K562 (cell line): Measurements from ENCODE around the gene MBD5. TPM values are rescaled to one million over a fixed set of nuclear protein-coding genes. Genes with fewer than 3 reads are reported as not detected.

Experiments
- ATAC-seq: fragments of 200-7000 bp; cut with Tn5 transposase; 3 replicates; pipeline ENCODE4 v1.9.1; 2020; ENCODE audit warnings: moderate library complexity
- BruUV-seq: library from RNA; stranded (reverse); fragments of 400-500 nt; replicated peaks from 2 replicates; lab custom pipeline; 2021; lab: Mats Ljungman, UMichigan
- CTCF ChIA-PET: fragments of 300-600 bp; formaldehyde crosslinking; extraction: SDS; loops from one replicate; lab custom pipeline; 2021; ENCODE audit warnings: low intra/inter-chr PET ratio; lab: Yijun Ruan, JAX
- POLR2A ChIA-PET: fragments of 300-600, 350-650 bp; sonication (Branson Sonifier 250); formaldehyde crosslinking; extraction: SDS; loops from one replicate; lab custom pipeline; 2021; ENCODE audit warnings: antibody characterized with exemption, inconsistent platforms; lab: Yijun Ruan, JAX
- DNase-seq, 4 experiments: peaks; one replicate each; pipeline versions ENCODE4 v3.0.0 to v3.0.0-alpha.2; 2011 to 2018; ENCODE audit warnings: low spot score in 3 of 4, mixed read lengths in 3 of 4; ENCODE audit errors: extremely low read depth in 1 of 4
- FAIRE-seq: peaks from 2 replicates; lab custom pipeline; 2011; peaks lifted over from hg19 to GRCh38; lab: Jason Lieb, UNC
- H2AFZ ChIP-seq: 2 replicates; pipeline ENCODE4 v1.6.0; 2011; ENCODE audit warnings: low read depth, low read length, control low read depth, inconsistent platforms
- H3K27ac ChIP-seq: fragments of 200-600 bp; 3 replicates; pipeline ENCODE4 v1.8.0; 2011; ENCODE audit warnings: low read depth, mild to moderate bottlenecking, control low read depth, inconsistent platforms, low read length, moderate library complexity, mixed read lengths; ENCODE audit errors: extremely low read depth
- H3K27me3 ChIP-seq, 2 experiments: fragments of 300-600 bp in 1 of 2; 2 replicates in 1 of 2; 3 replicates in 1 of 2; pipeline versions ENCODE4 v1.6.0 to v1.8.0; 2011; ENCODE audit warnings: inconsistent platforms in 2 of 2, low read length in 2 of 2, mild to moderate bottlenecking in 1 of 2, mixed read lengths in 1 of 2, moderate library complexity in 1 of 2; ENCODE audit not compliant: control insufficient read depth in 2 of 2, insufficient read depth in 2 of 2
- H3K36me3 ChIP-seq: fragments of 300-600 bp; 3 replicates; pipeline ENCODE4 v1.8.0; 2011; ENCODE audit warnings: mild to moderate bottlenecking, low read length, inconsistent platforms; ENCODE audit not compliant: control insufficient read depth, insufficient read depth
- H3K4me1 ChIP-seq, 2 experiments: fragments of 200-600 bp in 1 of 2; replicated peaks in 1 of 2; 2 replicates in 1 of 2; 3 replicates in 1 of 2; pipeline versions ENCODE4 v1.5.1 to v1.8.0; 2011; ENCODE audit warnings: inconsistent platforms in 2 of 2, low read length in 2 of 2, mild to moderate bottlenecking in 1 of 2, mixed read lengths in 1 of 2, moderate library complexity in 1 of 2; ENCODE audit not compliant: control insufficient read depth in 2 of 2, insufficient read depth in 2 of 2
- H3K4me2 ChIP-seq: 2 replicates; pipeline ENCODE4 v1.6.1; 2011; ENCODE audit warnings: low read length, control low read depth, inconsistent platforms, mixed read lengths; ENCODE audit not compliant: insufficient read depth
- H3K4me3 ChIP-seq: fragments of 200-600 bp; sonication (generic), shearing (Covaris generic); 2 replicates; pipeline ENCODE4 v1.5.1; 2016; ENCODE audit warnings: control low read depth, inconsistent platforms
- H3K79me2 ChIP-seq: fragments of 200-600 bp; 3 replicates; pipeline ENCODE4 v1.8.0; 2011; ENCODE audit warnings: low read length, inconsistent platforms; ENCODE audit not compliant: control insufficient read depth, insufficient read depth
- H3K9ac ChIP-seq, 2 experiments: 2 replicates each; pipeline versions ENCODE4 v1.6.0 to v1.6.1; 2011; ENCODE audit warnings: low read depth in 2 of 2, low read length in 2 of 2, control low read depth in 1 of 2, inconsistent platforms in 1 of 2, mild to moderate bottlenecking in 1 of 2, mixed read lengths in 1 of 2; ENCODE audit not compliant: insufficient read depth in 1 of 2
- H3K9me1 ChIP-seq: one replicate; pipeline ENCODE4 v1.6.0; 2011; ENCODE audit warnings: inconsistent platforms, mild to moderate bottlenecking, low read length, moderate library complexity; ENCODE audit not compliant: control insufficient read depth, insufficient read depth
- H3K9me3 ChIP-seq: replicated peaks from 2 replicates; pipeline ENCODE4 v1.5.1; 2011; ENCODE audit warnings: low read depth, low read length, inconsistent platforms; ENCODE audit not compliant: control insufficient read depth, insufficient read depth
- H4K20me1 ChIP-seq: replicated peaks from 2 replicates; pipeline ENCODE4 v1.6.1; 2011; ENCODE audit warnings: low read length, inconsistent platforms, mixed read lengths; ENCODE audit not compliant: control insufficient read depth, insufficient read depth
- DDX20 ChIP-seq: fragments of 450-650 bp; IDR thresholded peaks from 2 replicates; pipeline ENCODE4 v1.6.1; 2016; ENCODE audit warnings: missing genetic modification characterization, low read depth, mild to moderate bottlenecking, missing compliant biosample characterization, moderate library complexity
- ELF4 ChIP-seq: fragments of 450-650 bp; formaldehyde crosslinking; IDR thresholded peaks from 2 replicates; pipeline ENCODE4 v1.4.0; 2022; ENCODE audit warnings: missing genetic modification characterization
- ZNF444 ChIP-seq: fragments of 250-450 bp; sonication (Bioruptor Pico); IDR thresholded peaks from 2 replicates; pipeline ENCODE4 v1.4.0; 2020; ENCODE audit warnings: mild to moderate bottlenecking, moderate library complexity
- ZNF561 ChIP-seq: fragments of 450-650 bp; formaldehyde crosslinking; conservative IDR thresholded peaks from 2 replicates; pipeline ENCODE4 v1.4.0; 2020; ENCODE audit warnings: mild to moderate bottlenecking, moderate library complexity
- ZNF586 ChIP-seq: fragments of 450-650 bp; formaldehyde crosslinking; conservative IDR thresholded peaks from 2 replicates; pipeline ENCODE4 v1.4.0; 2020; ENCODE audit warnings: mild to moderate bottlenecking, moderate library complexity
- ZNF695 ChIP-seq: fragments of 450-650 bp; formaldehyde crosslinking; IDR thresholded peaks from 2 replicates; pipeline ENCODE4 v1.4.0; 2020; ENCODE audit warnings: mild to moderate bottlenecking, moderate library complexity
- WGBS: fragments of 100-300 bp; shearing (Covaris generic); methylation state at CpG from one replicate; pipeline ENCODE4 v1.1.6; 2016; ENCODE audit warnings: low coverage, mixed read lengths; ENCODE audit not compliant: insufficient coverage; ENCODE audit errors: missing lambda C conversion rate; 5-methylcytosine and 5-hydroxymethylcytosine counted together
- in situ Hi-C: fragments of 300-500 bp; cut with MboI; formaldehyde crosslinking; loops from 4 replicates; pipeline ENCODE4 v1.15.0; 2018; ENCODE audit warnings: inconsistent platforms, mixed read lengths
- intact Hi-C: fragments of 100-400 bp; cut with micrococcal nuclease; formaldehyde crosslinking; loops from 2 replicates; pipeline ENCODE4 v1.14.2; 2022
- polyA plus RNA-seq, 8 experiments: library from polyadenylated mRNA; depleted of rRNA in 4 of 8; stranded (reverse) in 5 of 8; unstranded in 3 of 8; fragments of >200 nt; fragmentation: Nextera tagmentation in 2 of 8; fragmentation: Illumina TruSeq in 1 of 8; extraction: Ambion mirVana in 2 of 8; extraction: Trizol in 1 of 8; gene quantifications; 2 replicates each; pipeline versions ENCODE4 v1.2.1 to v1.2.3, GENCODE V29; 2011 to 2014; ENCODE audit warnings: inconsistent platforms in 1 of 8, missing spikeins in 1 of 8
- total RNA-seq, 7 experiments: library from RNA; depleted of rRNA in 6 of 7; stranded (reverse); fragments of >200 nt in 6 of 7; fragmentation: Illumina TruSeq in 2 of 7; extraction: Trizol in 2 of 7; gene quantifications; 2 replicates each; pipeline versions ENCODE4 v1.2.1 to v1.2.3, GENCODE V29; 2011 to 2021; ENCODE audit warnings: low replicate concordance in 1 of 7
- TF ChIP-seq, protein P1 (sequence below), 2 experiments: fragments of 450-650 bp in 1 of 2; sonication (generic) in 1 of 2; formaldehyde crosslinking in 1 of 2; IDR thresholded peaks in 1 of 2; conservative IDR thresholded peaks in 1 of 2; 2 replicates each; pipeline versions ENCODE4 v1.6.1 to v1.8.1; 2016 to 2023; ENCODE audit warnings: mild to moderate bottlenecking in 2 of 2, moderate library complexity in 2 of 2, inconsistent platforms in 1 of 2, missing genetic modification reagents in 1 of 2
- TF ChIP-seq, protein P2 (sequence below): sonication (generic); formaldehyde crosslinking; IDR thresholded peaks from 2 replicates; pipeline ENCODE4 v1.8.0; 2022; ENCODE audit warnings: missing genetic modification reagents, mild to moderate bottlenecking, moderate library complexity, borderline replicate concordance
- TF ChIP-seq, protein P3 (sequence below), 2 experiments: fragments of 250-450 bp in 1 of 2; fragments of 450-650 bp in 1 of 2; sonication (Bioruptor Pico) in 1 of 2; IDR thresholded peaks; 2 replicates each; pipeline versions ENCODE4 v1.6.1 to v1.8.0; 2016 to 2021; ENCODE audit warnings: mild to moderate bottlenecking in 2 of 2, moderate library complexity in 2 of 2, missing compliant biosample characterization in 1 of 2, missing genetic modification characterization in 1 of 2

MBD5 gene
- total and polyA plus RNA-seq, 9 of the 15 experiments (the other 6 are each of a cell fraction or from before 2014, with no cell fraction given): 3.4 to 14.5 (median 9.0) TPM

DNA sequence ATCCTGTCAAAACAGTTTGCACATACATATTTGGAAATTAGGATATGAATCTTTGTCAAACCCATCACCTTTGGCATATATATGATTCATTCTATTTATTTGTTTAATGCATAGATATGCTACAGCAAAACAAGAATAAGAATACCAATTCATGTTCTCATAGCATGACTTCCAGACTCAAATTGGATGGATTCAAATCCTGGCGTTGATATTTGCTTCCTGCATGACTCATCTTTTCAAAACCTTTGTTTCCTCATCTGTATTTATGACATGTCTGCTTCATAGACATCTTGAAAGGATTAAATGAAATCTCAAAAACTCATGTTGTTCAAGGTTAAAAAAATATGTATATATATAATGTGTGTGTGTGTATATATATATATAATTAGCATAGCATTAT, 261.3 kb downstream of the MBD5 start:
- 5% methylated on average over 1 of the region's 1 CpG for WGBS
- Histone ChIP-seq H3K9me3 (no peaks in the 10 kb centered on the region), H3K9me1 (no peaks in the 10 kb centered on the region), H3K4me1 (no peaks in the 10 kb centered on the region), H3K4me3 (no peak overlapping the region), H3K36me3 (no peaks in the 10 kb centered on the region), H3K79me2 (no peaks in the 10 kb centered on the region), H3K4me2 (no peak overlapping the region), H4K20me1 (no peaks in the 10 kb centered on the region), H3K27me3 (no peaks in the 10 kb centered on the region), H3K9ac (no peak overlapping the region), H2AFZ (no peak overlapping the region), H3K27ac (no peak overlapping the region)
- TF ChIP-seq, protein P1, sequence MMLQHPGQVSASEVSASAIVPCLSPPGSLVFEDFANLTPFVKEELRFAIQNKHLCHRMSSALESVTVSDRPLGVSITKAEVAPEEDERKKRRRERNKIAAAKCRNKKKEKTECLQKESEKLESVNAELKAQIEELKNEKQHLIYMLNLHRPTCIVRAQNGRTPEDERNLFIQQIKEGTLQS (IDR thresholded peaks at IDR 0.05): peak; percentile 48; the same call in 1 of the 2 replicates
- TF ChIP-seq, protein P1 (CRISPR knock-in tag; conservative IDR thresholded peaks at IDR 0.05): no peak
- TF ChIP-seq DDX20: no peak
- no TSS peak for BruUV-seq
- CTCF ChIA-PET: no interaction called here
- FAIRE-seq (no peak), DNase-seq (no peak), ATAC-seq (no peak)
- intact Hi-C loops (no loop called here), in situ Hi-C loops (no loop called here)
- POLR2A ChIA-PET: no interaction called here

DNA sequence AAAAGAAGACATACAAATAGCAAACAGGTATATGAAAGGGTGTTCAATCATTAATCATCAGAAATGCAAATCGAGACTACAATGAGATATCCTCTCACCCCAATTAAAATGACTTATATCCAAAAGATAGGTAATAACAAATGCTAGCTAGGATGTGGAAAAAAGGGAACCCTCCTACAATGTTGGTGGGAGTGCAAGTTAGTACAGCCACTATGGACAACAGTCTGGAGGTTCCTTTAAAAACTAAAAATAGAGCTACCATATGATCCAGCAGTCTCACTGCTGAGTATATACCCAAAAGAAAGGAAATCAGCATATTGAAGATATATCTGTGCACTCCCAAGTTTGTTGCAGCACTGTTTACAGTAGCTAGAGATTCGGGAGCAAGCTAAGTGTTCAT, 271.5 kb downstream of the MBD5 start:
- FAIRE-seq: no peak
- in situ Hi-C loops: no loop called here
- no peak for DNase-seq
- Histone ChIP-seq H3K27me3 (no peaks in the 10 kb centered on the region), H3K79me2 (no peaks in the 10 kb centered on the region), H3K4me2 (no peak overlapping the region), H3K27ac (no peak overlapping the region), H3K4me1 (no peaks in the 10 kb centered on the region), H2AFZ (no peak overlapping the region), H4K20me1 (no peaks in the 10 kb centered on the region), H3K9me1 (no peaks in the 10 kb centered on the region), H3K36me3 (no peaks in the 10 kb centered on the region), H3K4me3 (no peak overlapping the region), H3K9ac (no peak overlapping the region), H3K9me3 (no peaks in the 10 kb centered on the region)
- ATAC-seq: no peak
- intact Hi-C loops: no loop called here
- TF ChIP-seq ZNF444: no peak
- TF ChIP-seq ZNF695 (CRISPR knock-in tag): no peak
- TF ChIP-seq, protein P2, sequence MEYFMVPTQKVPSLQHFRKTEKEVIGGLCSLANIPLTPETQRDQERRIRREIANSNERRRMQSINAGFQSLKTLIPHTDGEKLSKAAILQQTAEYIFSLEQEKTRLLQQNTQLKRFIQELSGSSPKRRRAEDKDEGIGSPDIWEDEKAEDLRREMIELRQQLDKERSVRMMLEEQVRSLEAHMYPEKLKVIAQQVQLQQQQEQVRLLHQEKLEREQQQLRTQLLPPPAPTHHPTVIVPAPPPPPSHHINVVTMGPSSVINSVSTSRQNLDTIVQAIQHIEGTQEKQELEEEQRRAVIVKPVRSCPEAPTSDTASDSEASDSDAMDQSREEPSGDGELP (CRISPR knock-in tag): no peak
- no peak for TF ChIP-seq ZNF586
- TF ChIP-seq, protein P3, sequence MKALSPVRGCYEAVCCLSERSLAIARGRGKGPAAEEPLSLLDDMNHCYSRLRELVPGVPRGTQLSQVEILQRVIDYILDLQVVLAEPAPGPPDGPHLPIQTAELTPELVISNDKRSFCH (CRISPR knock-in tag; IDR thresholded peaks at IDR 0.05): no peak
- TF ChIP-seq, protein P3 (tag; IDR thresholded peaks at IDR 0.05): no peak
- TF ChIP-seq ZNF561 (CRISPR knock-in tag): no peak
- TF ChIP-seq ELF4 (CRISPR knock-in tag): no peak
- WGBS: 0% methylated on average over 2 of the region's 2 CpGs
- ChIA-PET CTCF (no interaction called here), POLR2A (no interaction called here)
- no TSS peak for BruUV-seq
